PC-9 (cell line): ENCODE results near the gene CLDN9.

ENCODE experiments used
- EZH2 ChIP-seq: fragments of 200-600 bp; sonication (generic); IDR thresholded peaks from 2 replicates; pipeline ENCODE4 v1.8.0; 2017; ENCODE audit warnings: antibody characterized with exemption, low read depth
- TF ChIP-seq, protein P1 (sequence below): fragments of 200-600 bp; sonication (generic); conservative IDR thresholded peaks from 2 replicates; pipeline ENCODE4 v1.6.1; 2017; ENCODE audit warnings: mixed run types, antibody characterized with exemption, mild to moderate bottlenecking, moderate library complexity

DNA sequence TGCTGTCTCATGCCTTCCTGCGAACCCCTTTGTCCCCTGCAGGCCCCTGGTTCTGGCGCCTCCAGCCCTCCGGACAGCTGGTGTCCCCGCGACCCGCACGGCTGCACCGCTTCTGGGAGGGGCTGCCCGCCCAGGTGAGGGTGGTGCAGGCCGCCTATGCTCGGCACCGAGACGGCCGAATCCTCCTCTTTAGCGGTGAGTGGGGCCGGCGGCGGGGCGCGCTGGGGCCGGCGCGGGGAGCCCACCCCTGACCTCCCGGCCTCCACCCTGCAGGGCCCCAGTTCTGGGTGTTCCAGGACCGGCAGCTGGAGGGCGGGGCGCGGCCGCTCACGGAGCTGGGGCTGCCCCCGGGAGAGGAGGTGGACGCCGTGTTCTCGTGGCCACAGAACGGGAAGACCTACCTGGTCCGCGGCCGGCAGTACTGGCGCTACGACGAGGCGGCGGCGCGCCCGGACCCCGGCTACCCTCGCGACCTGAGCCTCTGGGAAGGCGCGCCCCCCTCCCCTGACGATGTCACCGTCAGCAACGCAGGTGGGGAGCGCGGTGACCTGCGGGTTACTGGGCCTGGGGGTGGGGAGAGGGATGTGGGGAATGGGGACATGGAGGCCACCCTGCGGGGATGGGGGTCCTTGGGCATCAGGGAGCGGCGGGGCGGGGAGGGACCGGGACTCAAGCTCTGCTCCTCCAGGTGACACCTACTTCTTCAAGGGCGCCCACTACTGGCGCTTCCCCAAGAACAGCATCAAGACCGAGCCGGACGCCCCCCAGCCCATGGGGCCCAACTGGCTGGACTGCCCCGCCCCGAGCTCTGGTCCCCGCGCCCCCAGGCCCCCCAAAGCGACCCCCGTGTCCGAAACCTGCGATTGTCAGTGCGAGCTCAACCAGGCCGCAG is 45.7 kb downstream of the CLDN9 start:
- TF ChIP-seq EZH2: no peak
- TF ChIP-seq, protein P1, sequence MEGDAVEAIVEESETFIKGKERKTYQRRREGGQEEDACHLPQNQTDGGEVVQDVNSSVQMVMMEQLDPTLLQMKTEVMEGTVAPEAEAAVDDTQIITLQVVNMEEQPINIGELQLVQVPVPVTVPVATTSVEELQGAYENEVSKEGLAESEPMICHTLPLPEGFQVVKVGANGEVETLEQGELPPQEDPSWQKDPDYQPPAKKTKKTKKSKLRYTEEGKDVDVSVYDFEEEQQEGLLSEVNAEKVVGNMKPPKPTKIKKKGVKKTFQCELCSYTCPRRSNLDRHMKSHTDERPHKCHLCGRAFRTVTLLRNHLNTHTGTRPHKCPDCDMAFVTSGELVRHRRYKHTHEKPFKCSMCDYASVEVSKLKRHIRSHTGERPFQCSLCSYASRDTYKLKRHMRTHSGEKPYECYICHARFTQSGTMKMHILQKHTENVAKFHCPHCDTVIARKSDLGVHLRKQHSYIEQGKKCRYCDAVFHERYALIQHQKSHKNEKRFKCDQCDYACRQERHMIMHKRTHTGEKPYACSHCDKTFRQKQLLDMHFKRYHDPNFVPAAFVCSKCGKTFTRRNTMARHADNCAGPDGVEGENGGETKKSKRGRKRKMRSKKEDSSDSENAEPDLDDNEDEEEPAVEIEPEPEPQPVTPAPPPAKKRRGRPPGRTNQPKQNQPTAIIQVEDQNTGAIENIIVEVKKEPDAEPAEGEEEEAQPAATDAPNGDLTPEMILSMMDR: no peak
